K562 (cell line): ENCODE measurements around the gene TTLL8.

Experiments
- CHD1 ChIP-seq: fragments of 200-600 bp; sonication (generic); IDR thresholded peaks from one replicate; pipeline ENCODE4 v1.6.1; 2012; ENCODE audit warnings: mild to moderate bottlenecking, moderate library complexity, low read length, inconsistent platforms
- CREM ChIP-seq: IDR thresholded peaks from 2 replicates; pipeline ENCODE4 v1.6.1; 2014; ENCODE audit warnings: antibody characterized with exemption, low read depth
- CTCF ChIP-seq, 3 experiments: IDR thresholded peaks in 2 of 3; conservative IDR thresholded peaks in 1 of 3; 2 replicates each; pipeline ENCODE4 v1.5.1; 2011 to 2012; ENCODE audit warnings: low read length in 3 of 3, mild to moderate bottlenecking in 3 of 3, control low read depth in 2 of 3, improper control_type of control experiment in 1 of 3, inconsistent platforms in 1 of 3, low read depth in 1 of 3, mixed read lengths in 1 of 3, moderate library complexity in 1 of 3; ENCODE audit not compliant: insufficient read depth in 2 of 3
- GTF2F1 ChIP-seq: IDR thresholded peaks from 2 replicates; pipeline ENCODE4 v1.6.1; 2011; ENCODE audit warnings: low read depth, low read length, improper control_type of control experiment
- MAFG ChIP-seq: fragments of 450-650 bp; conservative IDR thresholded peaks from 2 replicates; pipeline ENCODE4 v1.6.1; 2016; ENCODE audit warnings: missing genetic modification characterization, missing compliant biosample characterization
- NFE2 ChIP-seq: IDR thresholded peaks from 2 replicates; pipeline ENCODE4 v1.6.1; 2014; ENCODE audit warnings: antibody characterized with exemption, low read depth
- POLR2AphosphoS2 ChIP-seq: IDR thresholded peaks from 2 replicates; pipeline ENCODE4 v1.6.1; 2012; ENCODE audit warnings: low read length, improper control_type of control experiment
- POLR2AphosphoS5 ChIP-seq: IDR thresholded peaks from 2 replicates; pipeline ENCODE4 v1.6.1; 2011; ENCODE audit warnings: mild to moderate bottlenecking, low read depth, low read length, moderate library complexity; ENCODE audit not compliant: control insufficient read depth, insufficient read depth
- SIRT6 ChIP-seq: IDR thresholded peaks from one replicate; pipeline ENCODE4 v1.6.1; 2012; ENCODE audit warnings: low read depth, mild to moderate bottlenecking, control low read depth, inconsistent platforms, low read length, moderate library complexity
- SREBF2 ChIP-seq: sonication (generic); formaldehyde crosslinking; IDR thresholded peaks from 2 replicates; pipeline ENCODE4 v1.4.0; 2020; ENCODE audit warnings: mild to moderate bottlenecking, missing genetic modification reagents
- TAF1 ChIP-seq: IDR thresholded peaks from 2 replicates; pipeline ENCODE4 v1.6.1; 2011; ENCODE audit warnings: mild to moderate bottlenecking, low read length, moderate library complexity; ENCODE audit not compliant: insufficient read depth, control insufficient read depth, severe bottlenecking; ENCODE audit errors: extremely low read depth
- ZNF133 ChIP-seq: fragments of 250-450 bp; sonication (Bioruptor Pico); IDR thresholded peaks from 2 replicates; pipeline ENCODE4 v1.4.0; 2020; ENCODE audit warnings: mild to moderate bottlenecking
- ZNF395 ChIP-seq: fragments of 200-800 bp; sonication (Bioruptor generic); IDR thresholded peaks from 2 replicates; pipeline ENCODE4 v1.6.1; 2017; ENCODE audit warnings: missing genetic modification characterization, missing compliant biosample characterization
- ZNF655 ChIP-seq: fragments of 250-450 bp; sonication (Bioruptor Pico); IDR thresholded peaks from 2 replicates; pipeline ENCODE4 v1.5.0; 2021

- TF ChIP-seq SREBF2 (no peak), ZNF133 (CRISPR knock-in tag) (no peak), NFE2 (no peak), CHD1 (no peak), CREM (no peak), CTCF (IDR thresholded peaks at IDR 0.05 in 2 of 3, conservative IDR thresholded peaks at IDR 0.05 in 1 of 3; ENCODE audit: insufficient read depth in 2 of 3, low read depth in 1 of 3, low read length in 3 of 3) (peak; percentile 54 to 66 (median 61)), MAFG (tag) (no peak), ZNF655 (no peak), POLR2AphosphoS5 (no peak), SIRT6 (no peak), GTF2F1 (no peak), TAF1 (no peak), POLR2AphosphoS2 (no peak), ZNF395 (CRISPR knock-in tag) (no peak)
Measured at GRCh38 chr22:49979587-49980264, 78.4 kb downstream of the TTLL8 start.
